CD14-positive monocyte (primary cell): ENCODE measurements around the gene RANGRF. TPM values are rescaled to one million over a fixed set of nuclear protein-coding genes. Genes with fewer than 3 reads are reported as not detected.

ENCODE experiments used
- DNase-seq, 3 donors: peaks; one replicate each; pipeline ENCODE4 v3.0.0-alpha.2; 2011 to 2022
- H2AFZ ChIP-seq: 2 replicates; pipeline ENCODE4 v1.6.0; 2012; ENCODE audit warnings: mild to moderate bottlenecking, low read depth, low read length, inconsistent platforms; ENCODE audit not compliant: insufficient read depth, poor library complexity, severe bottlenecking
- H3K27ac ChIP-seq, 2 donors: 1 replicate in 1 of 2; 2 replicates in 1 of 2; pipeline ENCODE4 v1.5.1; 2012 to 2013; ENCODE audit warnings: low read length in 2 of 2, control low read depth in 1 of 2, inconsistent platforms in 1 of 2, low read depth in 1 of 2, mild to moderate bottlenecking in 1 of 2
- H3K27me3 ChIP-seq, 2 donors: one replicate each; pipeline versions ENCODE4 v1.6.0 to v1.6.1; 2011 to 2013; ENCODE audit warnings: low read length in 2 of 2; ENCODE audit not compliant: control insufficient read depth in 2 of 2, insufficient read depth in 2 of 2
- H3K36me3 ChIP-seq, 2 donors: replicated peaks in 1 of 2; 1 replicate in 1 of 2; 2 replicates in 1 of 2; pipeline versions ENCODE4 v1.5.1 to v1.6.1; 2012 to 2013; ENCODE audit warnings: low read length in 2 of 2, control low read depth in 1 of 2, inconsistent platforms in 1 of 2, mild to moderate bottlenecking in 1 of 2; ENCODE audit not compliant: insufficient read depth in 2 of 2, control insufficient read depth in 1 of 2
- H3K4me1 ChIP-seq, 2 donors: 1 replicate in 1 of 2; 2 replicates in 1 of 2; pipeline versions ENCODE4 v1.5.1 to v1.6.1; 2012 to 2013; ENCODE audit warnings: low read length in 2 of 2, control low read depth in 1 of 2, inconsistent platforms in 1 of 2, mild to moderate bottlenecking in 1 of 2, moderate library complexity in 1 of 2; ENCODE audit not compliant: insufficient read depth in 2 of 2, control insufficient read depth in 1 of 2
- H3K4me2 ChIP-seq: replicated peaks from 2 replicates; pipeline ENCODE3; 2012; ENCODE audit warnings: low read length, moderate library complexity, mild to moderate bottlenecking; ENCODE audit not compliant: poor library complexity, severe bottlenecking; ENCODE audit errors: extremely low read depth
- H3K4me3 ChIP-seq, 3 experiments: fragments of 200-600 bp in 1 of 3; sonication (generic) in 1 of 3; replicated peaks in 1 of 3; 1 replicate in 2 of 3; 2 replicates in 1 of 3; pipeline ENCODE4 v1.5.1; 2011 to 2013; ENCODE audit warnings: low read length in 3 of 3, mild to moderate bottlenecking in 3 of 3, control low read depth in 2 of 3, low read depth in 2 of 3, inconsistent platforms in 1 of 3, moderate library complexity in 1 of 3
- H3K79me2 ChIP-seq: 2 replicates; pipeline ENCODE4 v1.6.0; 2012; ENCODE audit warnings: mild to moderate bottlenecking, control low read depth, inconsistent platforms, low read length, moderate library complexity; ENCODE audit not compliant: insufficient read depth
- H3K9ac ChIP-seq: 2 replicates; pipeline ENCODE4 v1.6.0; 2017; ENCODE audit warnings: low read length, mild to moderate bottlenecking; ENCODE audit not compliant: insufficient read depth, poor library complexity, severe bottlenecking
- H3K9me3 ChIP-seq, 2 donors: replicated peaks in 1 of 2; 1 replicate in 1 of 2; 2 replicates in 1 of 2; pipeline versions ENCODE4 v1.5.1 to v1.6.1; 2012 to 2013; ENCODE audit warnings: low read length in 2 of 2, control low read depth in 1 of 2; ENCODE audit not compliant: control insufficient read depth in 1 of 2, insufficient read depth in 1 of 2
- H4K20me1 ChIP-seq: 2 replicates; pipeline ENCODE4 v1.6.0; 2012; ENCODE audit warnings: mild to moderate bottlenecking, low read length, control low read depth, moderate library complexity; ENCODE audit not compliant: insufficient read depth
- H3K27ac Mint-ChIP-seq, 7 donors: one replicate each; pipeline ENCODE4 v1.8.0; 2020; ENCODE audit warnings: mild to moderate bottlenecking in 7 of 7, mixed read lengths in 7 of 7, moderate library complexity in 6 of 7, inconsistent platforms in 2 of 7
- H3K27me3 Mint-ChIP-seq, 3 donors: one replicate each; pipeline ENCODE4 v1.8.0; 2021 to 2022; ENCODE audit warnings: low read depth in 3 of 3, mild to moderate bottlenecking in 3 of 3, mixed read lengths in 3 of 3, moderate library complexity in 3 of 3, inconsistent platforms in 1 of 3
- H3K36me3 Mint-ChIP-seq, 2 donors: one replicate each; pipeline ENCODE4 v1.8.0; 2020; ENCODE audit warnings: mixed read lengths in 2 of 2, inconsistent platforms in 1 of 2, mild to moderate bottlenecking in 1 of 2
- H3K4me1 Mint-ChIP-seq: one replicate; pipeline ENCODE4 v1.8.0; 2020; ENCODE audit warnings: mild to moderate bottlenecking, mixed read lengths
- H3K4me3 Mint-ChIP-seq, 2 donors: one replicate each; pipeline ENCODE4 v1.8.0; 2020; ENCODE audit warnings: mild to moderate bottlenecking in 2 of 2, mixed read lengths in 2 of 2, moderate library complexity in 1 of 2
- H3K9me3 Mint-ChIP-seq, 7 donors: one replicate each; pipeline ENCODE4 v1.8.0; 2020 to 2022; ENCODE audit warnings: mixed read lengths in 7 of 7, mild to moderate bottlenecking in 6 of 7, moderate library complexity in 6 of 7, inconsistent platforms in 2 of 7
- CTCF ChIP-seq: fragments of 200-600 bp; IDR thresholded peaks from one replicate; pipeline ENCODE4 v1.8.0; 2022; ENCODE audit warnings: antibody characterized with exemption, mild to moderate bottlenecking
- WGBS: methylation state at CpG from one replicate; pipeline ENCODE4 v1.1.5; 2013; ENCODE audit warnings: missing lambda C conversion rate; ENCODE audit not compliant: insufficient coverage; 5-methylcytosine and 5-hydroxymethylcytosine counted together
- intact Hi-C, 2 donors: fragments of 100-400 bp; cut with micrococcal nuclease; formaldehyde crosslinking; loops; one replicate each; pipeline versions ENCODE4 v1.15.0 to v1.15.1; 2023
- polyA plus RNA-seq, 3 donors: library from polyadenylated mRNA; depleted of rRNA in 1 of 3; unstranded in 2 of 3; stranded (reverse) in 1 of 3; fragments of 300-500 nt in 2 of 3; fragments of >200 nt in 1 of 3; fragmentation: Illumina TruSeq in 2 of 3; gene quantifications; 1 replicate in 2 of 3; 2 replicates in 1 of 3; pipeline ENCODE4 v1.2.3, GENCODE V29; 2012 to 2021

Gene RANGRF
- polyA plus RNA-seq, 3 donors = 27.3 to 34.3 (median 31.7) TPM

- H3K9ac ChIP-seq = no peak overlapping the region
- no CpG with 5 or more reads among the region's 4 CpGs for WGBS
- no peaks in the 10 kb centered on the region for H3K27me3 ChIP-seq
- H3K79me2 ChIP-seq = no peaks in the 10 kb centered on the region
- Mint-ChIP-seq H3K36me3 (peaks cover 5 to 8% of the 10 kb centered on the region in 2 donors), H3K9me3 (no peaks in the 10 kb centered on the region), H3K27ac (no peak overlapping the region), H3K4me1 (no peaks in the 10 kb centered on the region), H3K27me3 (peaks cover 0 to 2% (median 0%) of the 10 kb centered on the region in 3 donors), H3K4me3 (no peak overlapping the region)
- H3K27ac ChIP-seq = no peak overlapping the region
- peaks cover 7% of the 10 kb centered on the region in 2 donors for H3K36me3 ChIP-seq
- DNase-seq = no peak
- no peaks in the 10 kb centered on the region for H3K9me3 ChIP-seq
- H2AFZ ChIP-seq = no peak overlapping the region
- no peak overlapping the region for H3K4me2 ChIP-seq
- H4K20me1 ChIP-seq = no peaks in the 10 kb centered on the region
- no peak for TF ChIP-seq CTCF
- intact Hi-C loops = no loop called here
- H3K4me3 ChIP-seq = no peak overlapping the region
- H3K4me1 ChIP-seq = no peaks in the 10 kb centered on the region
Observed at GRCh38 chr17:8273884-8274444, 14.5 kb upstream of the RANGRF start.

DNA sequence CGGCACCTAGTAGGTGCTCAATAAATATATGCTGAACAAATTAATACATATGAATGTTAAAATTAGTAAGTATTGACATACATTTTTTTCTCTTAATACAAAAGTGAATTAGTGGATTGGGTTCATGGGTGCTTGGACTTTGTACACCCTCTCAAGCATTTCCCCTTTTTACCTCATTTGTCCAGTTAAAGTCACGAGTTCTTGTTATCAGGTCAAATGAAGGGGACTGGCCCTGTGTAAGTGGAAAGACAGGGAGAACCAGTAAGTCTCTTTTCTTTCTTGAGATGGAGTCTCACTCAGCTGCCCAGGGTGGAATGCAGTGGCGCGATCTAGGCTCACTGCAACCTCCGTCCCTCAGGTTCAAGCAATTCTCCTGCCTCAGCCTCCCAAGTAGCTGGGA lies 13.7 kb upstream of the RANGRF start:
- Mint-ChIP-seq H3K36me3 (peaks cover 0 to 2% of the 10 kb centered on the region in 2 donors), H3K27me3 (peaks cover 0 to 2% (median 0%) of the 10 kb centered on the region in 3 donors), H3K4me1 (no peaks in the 10 kb centered on the region), H3K4me3 (no peak overlapping the region), H3K27ac (no peak overlapping the region), H3K9me3 (no peaks in the 10 kb centered on the region)
- 83% methylated on average over 1 of the region's 5 CpGs for WGBS
- H3K27ac ChIP-seq = no peak overlapping the region
- H3K27me3 ChIP-seq = no peaks in the 10 kb centered on the region
- no peaks in the 10 kb centered on the region for H3K79me2 ChIP-seq
- no peaks in the 10 kb centered on the region for H4K20me1 ChIP-seq
- no peak overlapping the region for H3K4me2 ChIP-seq
- intact Hi-C loops = no loop called here
- no peaks in the 10 kb centered on the region for H3K9me3 ChIP-seq
- H3K4me1 ChIP-seq = no peaks in the 10 kb centered on the region
- H3K4me3 ChIP-seq = no peak overlapping the region
- H3K36me3 ChIP-seq = peaks cover 0 to 4% of the 10 kb centered on the region in 2 donors
- no peak for DNase-seq
- no peak overlapping the region for H3K9ac ChIP-seq
- no peak for TF ChIP-seq CTCF
- H2AFZ ChIP-seq = no peak overlapping the region
